ENCODE data around the gene CINP.
"Not testable (repeated sequence)": the region's sequence is repeated elsewhere in the genome, so short reads cannot be mapped to it uniquely, and the experiment has no call there.

CINP gene

DNA sequence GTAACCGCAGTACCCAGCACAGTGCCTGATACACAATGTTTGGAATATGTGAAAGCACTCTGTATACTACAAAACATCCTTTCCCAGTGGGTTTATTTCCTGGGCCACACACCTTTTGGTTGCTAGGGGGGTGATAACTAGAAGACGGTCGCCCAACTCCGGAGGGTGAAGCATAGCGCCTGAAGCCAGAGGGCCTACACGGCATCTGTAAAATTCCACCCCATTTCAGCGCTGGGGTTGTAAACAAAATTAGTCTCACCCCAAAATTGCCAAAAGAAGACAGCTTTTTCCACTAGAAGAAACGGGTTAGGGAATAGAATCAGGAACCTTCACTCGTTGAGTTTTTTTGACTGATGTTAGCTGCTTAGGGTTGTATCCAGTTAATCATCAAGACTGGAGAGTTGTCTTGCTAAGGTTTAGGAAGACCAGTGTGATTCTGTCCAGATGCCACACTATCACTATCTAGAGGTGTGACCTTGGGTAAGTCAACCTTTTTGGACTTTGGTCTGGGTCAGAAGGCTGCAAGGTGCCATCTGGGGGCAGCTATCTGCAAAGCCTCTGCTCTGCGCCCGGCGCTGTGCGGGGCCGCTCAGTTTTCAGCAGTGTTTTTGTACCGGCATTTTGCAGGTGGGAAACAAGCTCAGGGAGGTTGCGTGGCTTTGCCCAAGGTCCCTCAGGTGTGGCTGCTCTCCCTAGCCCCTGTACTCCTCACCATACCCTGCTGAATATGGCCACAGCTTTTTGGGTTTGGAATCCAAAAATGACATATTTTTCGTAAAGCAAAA is 41.8 kb downstream of the CINP start:
- DNase-seq (ENCODE audit: low spot score), result no peak

DNA sequence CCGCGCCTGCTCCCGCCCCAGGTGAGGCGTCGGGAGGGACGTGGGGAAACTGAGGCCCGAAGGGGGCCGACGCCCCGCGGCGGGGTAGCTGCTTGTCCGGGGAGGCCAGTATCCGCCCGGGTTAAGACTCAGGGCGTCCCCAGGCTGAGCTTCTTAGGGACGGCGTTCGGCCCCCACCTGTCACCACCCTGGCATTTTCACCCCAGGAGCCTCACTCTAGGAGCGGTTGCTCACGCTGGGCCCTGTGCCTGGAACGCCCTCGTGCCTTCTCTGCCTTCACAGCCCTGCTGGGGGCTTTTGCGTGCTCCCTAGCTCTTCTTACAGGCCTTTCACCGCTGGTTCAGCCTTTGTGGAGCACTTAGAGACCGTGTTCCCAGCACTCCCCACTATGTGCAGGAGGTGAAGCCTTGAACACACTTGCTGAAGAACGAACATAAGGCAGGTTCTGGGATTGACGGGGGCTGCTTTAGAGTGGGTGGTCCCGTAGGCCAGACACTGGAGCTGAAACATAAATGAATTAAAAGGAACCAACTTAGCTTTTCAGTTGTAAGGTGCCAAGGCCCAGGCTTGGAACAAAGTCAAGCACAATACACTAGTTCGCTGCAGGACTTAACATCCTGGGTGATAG is 42.5 kb downstream of the CINP start:
- DNase-seq (ENCODE audit: low spot score), result peak; percentile 56

DNA sequence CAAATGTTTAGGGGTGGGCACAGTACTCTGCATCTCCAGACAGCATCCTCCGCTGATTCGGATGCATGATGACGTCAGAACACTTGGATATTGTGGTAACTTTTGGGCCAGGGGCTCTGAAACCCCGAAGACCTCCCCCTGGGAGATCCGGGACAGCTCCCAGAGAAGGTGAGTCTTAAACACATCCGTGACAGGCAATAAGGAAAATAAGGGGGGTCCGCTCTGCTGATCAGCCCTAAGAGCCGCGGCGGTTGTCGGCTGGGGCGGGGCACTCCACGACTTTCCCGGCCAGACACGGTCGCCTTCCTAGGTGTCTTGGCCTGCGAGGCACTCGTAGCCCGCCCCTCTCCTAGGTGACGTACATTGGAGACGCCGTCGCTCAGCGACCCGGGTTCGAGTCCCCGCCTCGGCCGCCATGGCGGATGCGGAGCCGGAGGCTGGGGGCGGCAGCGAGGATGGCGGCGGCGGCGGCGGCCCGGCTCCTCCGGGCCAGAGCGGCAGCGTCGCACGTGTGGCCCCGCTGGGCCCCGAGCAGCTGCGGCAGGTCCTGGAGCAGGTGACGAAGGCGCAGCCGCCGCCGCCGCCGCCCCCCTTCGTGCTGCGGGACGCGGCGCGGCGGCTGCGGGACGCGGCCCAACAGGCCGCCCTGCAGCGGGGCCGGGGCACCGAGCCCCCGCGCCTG is 43.2 kb downstream of the CINP start, which contains the start of gene ZNF839:
ZNF839 (plus strand) TSS at position 396 of the 682 bp plus-strand sequence; CDS start at position 416, 20 bp downstream.
- DNase-seq (ENCODE audit: low spot score), result peak; percentile 94

DNA sequence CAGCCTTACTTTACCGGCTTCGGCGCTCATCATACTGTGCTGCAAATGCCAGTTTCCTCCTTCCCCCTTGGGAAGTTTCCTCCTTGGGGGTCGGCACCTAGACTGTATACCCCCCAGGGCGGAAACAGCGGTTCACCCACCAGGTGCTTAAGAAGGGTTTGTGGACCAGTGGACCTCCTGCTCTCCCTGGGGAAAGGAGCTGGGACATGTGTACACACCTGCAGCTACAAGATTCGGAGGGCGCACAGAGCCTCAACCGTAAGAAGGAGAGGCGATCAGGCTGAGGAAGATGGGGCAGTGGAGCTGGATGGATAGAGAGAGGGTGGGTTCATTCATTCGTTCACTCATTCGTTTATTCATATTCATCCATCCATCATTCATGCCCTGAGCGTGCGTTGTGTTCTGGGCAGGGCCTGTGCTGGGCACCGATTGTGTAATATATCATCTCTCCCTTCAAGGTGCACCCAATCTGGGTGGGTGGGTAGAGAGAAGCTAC is 43.9 kb downstream of the CINP start:
- no peak for DNase-seq (ENCODE audit: low spot score)

DNA sequence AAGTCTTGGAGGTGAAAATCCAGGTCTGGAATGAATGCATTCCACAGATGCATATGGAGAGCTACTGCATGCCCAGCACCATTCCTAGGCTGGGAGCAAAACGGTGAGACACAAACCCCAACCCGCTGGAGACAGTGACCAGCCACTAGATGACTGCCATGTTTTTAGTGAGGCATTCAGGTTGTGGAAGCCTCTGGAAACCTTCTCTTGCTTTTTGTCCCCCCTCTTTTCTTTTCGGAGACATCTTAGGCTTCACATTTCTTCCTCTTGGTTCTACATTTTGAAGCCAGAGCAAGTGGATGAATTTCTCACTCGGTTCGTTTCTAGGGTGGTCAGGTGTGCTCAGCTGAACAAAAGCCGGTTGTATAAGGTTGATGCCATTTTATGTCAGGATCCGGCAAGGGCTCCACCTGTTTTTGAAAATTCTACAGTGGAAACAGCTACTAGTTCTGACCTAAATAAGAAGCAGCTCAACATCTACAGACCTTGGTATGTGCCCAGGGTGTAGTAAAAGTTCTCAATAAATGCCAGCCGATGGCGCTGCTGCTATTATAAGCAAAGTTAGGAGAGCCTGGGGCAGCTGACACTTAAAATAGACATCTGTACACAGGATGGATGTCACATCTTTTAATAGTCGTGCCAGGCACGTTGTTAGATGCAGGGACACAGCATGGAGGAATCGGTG is 45.0 kb downstream of the CINP start:
- DNase-seq (ENCODE audit: low spot score), result peak; percentile 79

DNA sequence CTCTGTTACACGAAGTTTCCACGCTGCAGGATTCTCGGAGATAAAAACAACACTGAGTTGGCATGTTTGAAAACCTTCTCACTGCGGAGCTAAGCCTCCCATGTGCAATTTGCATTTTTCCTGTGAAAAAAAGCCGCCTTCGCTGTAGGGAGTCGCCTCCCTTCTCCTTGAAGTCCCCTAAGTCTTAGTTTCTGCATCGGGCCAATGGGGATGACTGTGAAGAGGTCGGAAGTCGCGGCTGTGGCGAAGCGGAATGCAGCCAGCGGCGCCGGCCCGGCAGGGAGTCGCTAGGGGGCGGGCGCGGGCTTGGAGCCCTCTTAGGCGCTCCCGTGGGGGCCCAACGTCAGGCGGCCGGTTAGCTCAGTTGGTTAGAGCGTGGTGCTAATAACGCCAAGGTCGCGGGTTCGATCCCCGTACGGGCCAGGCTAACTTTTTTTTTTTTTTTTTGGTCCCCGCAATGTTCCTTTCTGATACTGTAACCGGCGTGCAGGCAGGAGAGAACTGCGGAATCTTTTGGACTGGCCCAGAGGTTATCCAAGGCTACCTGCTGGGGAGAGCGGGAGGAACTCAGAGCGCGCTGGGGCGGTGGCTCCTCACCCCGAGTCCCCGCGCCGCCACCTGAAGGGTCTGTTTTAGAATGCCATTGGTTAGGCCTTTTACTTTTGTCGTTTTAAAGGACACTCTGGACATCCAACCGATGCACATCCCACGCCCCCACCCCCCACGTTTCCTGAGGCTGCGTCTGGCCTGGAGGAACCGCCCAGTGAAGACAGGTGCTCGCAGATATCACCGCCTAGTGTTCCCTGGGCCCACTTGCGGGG is 45.7 kb downstream of the CINP start:
- DNase-seq (ENCODE audit: low spot score), result peak; percentile 92

DNA sequence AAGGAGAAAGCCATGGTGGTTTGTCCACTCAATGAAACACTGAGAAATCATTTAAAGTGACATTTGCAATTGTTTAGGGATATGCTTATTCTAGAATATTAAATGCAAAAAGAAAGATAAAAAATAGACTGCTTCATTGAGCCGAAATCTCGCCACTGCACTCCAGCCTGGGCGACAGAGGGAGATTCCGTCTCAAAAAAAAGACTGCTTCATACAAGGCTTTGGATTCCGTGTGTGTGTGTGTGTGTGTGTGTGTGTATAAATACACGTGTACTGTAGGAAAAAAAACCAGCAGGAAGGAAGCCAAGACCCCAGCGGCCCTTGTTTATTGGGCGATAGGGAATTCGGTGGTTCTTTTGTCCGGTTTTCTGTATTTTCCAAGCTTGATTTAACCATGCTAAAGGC is 46.4 kb downstream of the CINP start:
- DNase-seq (ENCODE audit: low spot score), result no peak

DNA sequence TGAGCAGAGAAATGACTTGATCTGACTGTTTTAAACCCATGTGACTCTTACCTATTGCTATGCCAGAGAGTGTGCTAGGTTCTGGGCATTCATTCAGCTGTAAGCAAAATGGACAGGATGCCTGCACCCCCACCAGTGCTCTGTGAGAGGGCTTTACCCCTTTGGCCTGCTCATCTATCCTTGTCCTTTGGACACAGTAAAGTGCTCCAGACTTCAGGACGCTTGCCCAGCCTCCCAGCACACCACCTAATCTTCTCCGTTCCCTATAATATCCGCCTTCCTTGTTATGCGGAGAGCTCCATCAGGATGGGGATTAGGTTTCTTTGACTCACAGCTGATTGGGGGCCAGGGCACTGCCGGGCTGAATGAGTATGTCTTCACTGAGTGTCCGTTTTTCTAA is 47.6 kb downstream of the CINP start:
- peak; percentile 54 for DNase-seq (ENCODE audit: low spot score)

DNA sequence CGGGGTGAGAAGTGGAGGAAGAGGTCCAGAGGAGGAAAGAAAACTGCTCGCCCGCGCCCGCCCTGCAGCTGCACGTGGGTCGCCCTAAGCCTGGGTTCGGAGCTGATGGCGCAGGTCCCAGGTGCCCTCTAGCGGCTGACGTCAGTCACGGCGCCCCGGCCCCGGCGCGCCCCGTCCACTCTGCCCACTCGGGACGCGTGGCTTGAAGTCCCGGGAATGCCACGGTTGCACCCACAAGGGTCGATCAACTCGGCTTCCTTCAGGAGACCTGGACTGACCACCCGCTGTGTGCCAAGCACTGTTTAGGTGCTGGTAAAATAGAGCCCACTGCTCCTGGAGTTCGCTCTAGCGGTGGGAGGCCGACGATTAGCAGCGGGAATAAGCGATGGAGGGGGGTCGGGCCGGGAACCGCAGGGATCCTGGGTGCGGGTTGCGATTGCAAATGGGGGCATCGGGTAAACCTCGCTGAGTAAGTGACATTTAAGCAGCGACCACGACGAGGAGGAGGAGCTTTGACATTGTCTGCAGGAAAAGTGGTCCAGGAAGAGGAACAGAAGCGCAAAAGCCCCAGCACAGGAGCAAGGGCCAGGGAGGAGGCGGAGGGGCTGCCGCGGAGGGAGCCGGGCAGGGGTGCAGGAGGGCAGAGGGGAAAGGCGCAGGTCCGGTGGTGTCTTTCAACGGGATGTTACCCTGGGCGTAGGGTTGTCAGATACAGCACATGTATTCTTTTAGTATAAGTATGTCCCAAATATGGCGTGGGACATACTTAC is 48.3 kb downstream of the CINP start:
- peak; percentile 87 for DNase-seq (ENCODE audit: low spot score)

DNA sequence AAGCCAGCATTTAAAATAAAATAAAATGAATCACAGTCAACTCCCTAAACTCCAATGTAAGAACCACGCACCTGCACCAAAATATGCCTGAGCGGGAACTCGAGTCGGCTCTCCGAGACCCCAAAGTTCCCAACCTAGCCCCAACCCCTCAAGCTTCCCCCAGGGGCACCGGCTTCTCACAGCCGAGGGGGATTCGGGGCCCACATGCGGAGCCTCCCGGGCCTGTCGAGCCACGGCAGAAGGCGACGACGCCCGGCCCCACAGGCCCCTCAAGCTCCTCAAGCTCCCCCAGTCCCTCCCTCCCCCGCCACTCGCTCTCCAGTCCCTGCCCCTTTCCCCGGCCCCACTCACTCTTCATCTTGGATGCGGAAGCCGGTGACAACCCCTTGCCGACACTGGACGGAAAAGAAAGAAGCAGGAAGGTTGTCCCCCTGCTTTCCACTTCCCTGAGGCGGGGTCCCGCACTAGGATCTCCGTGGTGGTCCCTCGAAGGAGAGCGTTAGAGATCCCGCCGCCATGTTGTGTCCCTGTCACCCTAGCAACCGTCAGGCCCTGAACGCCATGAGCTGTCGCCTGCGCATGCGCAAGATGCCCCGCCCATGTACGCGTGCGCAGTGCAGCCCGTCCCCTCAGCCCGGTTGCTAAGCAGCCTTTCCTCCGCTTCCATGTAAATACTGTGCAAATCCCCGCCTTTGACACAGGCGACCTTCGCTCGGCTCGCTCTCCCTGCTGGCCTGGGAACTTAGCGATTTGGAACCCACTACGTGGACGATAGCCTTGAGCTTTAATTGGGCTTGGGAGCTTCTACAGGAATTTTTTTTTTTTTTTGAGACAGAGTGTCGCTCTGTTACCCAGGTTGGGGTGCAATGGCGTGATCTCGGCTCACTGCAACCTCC is 57.8 kb downstream of the CINP start, which contains the start of gene MOK:
MOK (minus strand) TSS at position 554 of the 896 bp plus-strand sequence; CDS start at position 358, 196 bp downstream.
- peak; percentile 94 for DNase-seq (ENCODE audit: low spot score)

DNA sequence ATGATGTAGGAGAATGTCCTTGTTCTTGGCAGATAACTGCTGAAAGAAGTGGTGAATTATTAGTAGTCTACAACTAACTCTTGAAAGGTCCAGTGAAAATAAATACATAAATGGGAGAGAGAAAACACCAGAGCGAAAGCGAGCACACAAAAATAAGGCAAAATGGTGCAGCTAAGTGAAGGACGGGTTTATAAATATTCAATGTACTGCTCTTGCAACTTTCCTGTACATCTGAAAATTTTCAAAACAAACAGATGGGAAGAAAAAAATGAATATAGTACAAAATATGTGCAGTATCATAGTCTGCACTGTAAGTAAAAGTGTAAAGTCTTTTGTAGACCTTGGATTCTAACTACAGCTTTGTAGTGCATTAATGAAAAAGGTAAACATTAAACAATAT is 59.0 kb downstream of the CINP start:
- no peak for DNase-seq (ENCODE audit: low spot score)

DNA sequence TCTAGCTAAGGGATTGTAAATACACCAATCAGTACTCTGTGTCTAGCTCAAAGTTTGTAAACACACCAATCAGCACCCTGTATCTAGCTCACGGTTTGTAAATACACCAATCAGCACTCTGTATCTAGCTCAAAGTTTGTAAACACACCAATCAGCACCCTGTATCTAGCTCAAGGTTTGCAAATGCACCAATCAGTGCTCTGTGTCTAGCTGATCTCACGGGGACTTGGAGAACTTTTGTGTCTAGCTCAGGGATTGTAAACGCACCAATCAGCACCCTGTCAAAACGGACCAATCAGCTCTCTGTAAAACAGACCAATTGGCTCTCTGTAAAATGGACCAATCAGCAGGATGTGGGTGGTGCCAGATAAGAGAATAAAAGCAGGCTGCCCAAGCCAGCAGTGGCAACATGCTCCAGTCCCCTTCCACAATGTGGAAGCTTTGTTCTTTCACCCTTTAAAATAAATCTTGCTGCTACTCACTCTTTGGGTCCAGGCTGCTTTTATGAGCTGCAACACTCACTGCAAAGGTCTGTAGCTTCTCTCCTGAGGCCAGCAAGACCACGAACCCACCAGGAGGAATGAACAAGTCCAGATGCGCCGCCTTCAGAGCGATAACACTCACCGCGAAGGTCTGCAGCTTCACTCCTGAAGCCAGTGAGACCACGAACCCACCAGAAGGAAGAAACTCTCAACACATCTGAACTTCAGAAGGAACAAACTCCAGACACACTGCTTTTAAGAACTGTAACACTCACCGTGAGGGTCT is 64.2 kb downstream of the CINP start:
- DNase-seq (ENCODE audit: low spot score), result not testable (repeated sequence)

All from RKO (cell line).